GM12865 (cell line): ENCODE measurements around the gene PLD1.

Source experiments
- DNase-seq: peaks from one replicate; pipeline ENCODE4 v3.0.0; 2010; ENCODE audit warnings: low read depth
- H3K4me3 ChIP-seq: 2 replicates; pipeline ENCODE4 v1.5.1; 2011; ENCODE audit warnings: mild to moderate bottlenecking, low read depth, low read length, control low read depth
- CTCF ChIP-seq: IDR thresholded peaks from 2 replicates; pipeline ENCODE4 v1.5.1; 2011; ENCODE audit warnings: low read length, control low read depth, low read depth, inconsistent platforms; ENCODE audit not compliant: insufficient read depth; ENCODE audit errors: missing control alignments

PLD1 gene

GRCh38 chr3:171789759-171790505 is 20.4 kb downstream of the PLD1 start:
- TF ChIP-seq CTCF, result no peak
- DNase-seq, result no peak
- H3K4me3 ChIP-seq, result no peak overlapping the region

GRCh38 chr3:171788546-171789351 is 21.5 kb downstream of the PLD1 start:
- no peak for TF ChIP-seq CTCF
- no peak overlapping the region for H3K4me3 ChIP-seq
- DNase-seq, result no peak

GRCh38 chr3:171786997-171787396 is 23.3 kb downstream of the PLD1 start:
- no peak for TF ChIP-seq CTCF
- H3K4me3 ChIP-seq, result no peak overlapping the region
- DNase-seq, result no peak

GRCh38 chr3:171784937-171785336 is 25.3 kb downstream of the PLD1 start:
- TF ChIP-seq CTCF, result no peak
- H3K4me3 ChIP-seq, result no peak overlapping the region

GRCh38 chr3:171784387-171784786 is 25.9 kb downstream of the PLD1 start:
- no peak overlapping the region for H3K4me3 ChIP-seq
- DNase-seq, result no peak
- no peak for TF ChIP-seq CTCF

More at GRCh38 chr3:171784937-171785336, 25.3 kb downstream of the PLD1 start:
- DNase-seq, result no peak

- no peak for TF ChIP-seq CTCF
- H3K4me3 ChIP-seq, result no peak overlapping the region
- no peak for DNase-seq
Measured at GRCh38 chr3:171783626-171784025, 26.7 kb downstream of the PLD1 start.

GRCh38 chr3:171783086-171783485 is 27.2 kb downstream of the PLD1 start:
- no peak overlapping the region for H3K4me3 ChIP-seq
- TF ChIP-seq CTCF, result no peak
- DNase-seq, result no peak
